IMR-90 (cell line): Measurements from ENCODE around the gene CRACDL. TPM values are rescaled to one million over a fixed set of nuclear protein-coding genes. Genes with fewer than 3 reads are reported as not detected.

Experiments used
- ATAC-seq: fragments of 200-7000 bp; cut with Tn5 transposase; 2 replicates; pipeline ENCODE4 v1.9.1; 2020; ENCODE audit warnings: low read depth, mild to moderate bottlenecking, moderate library complexity
- BruUV-seq: library from RNA; stranded (reverse); fragments of 400-500 nt; replicated peaks from 2 replicates; lab custom pipeline; 2021; lab: Mats Ljungman, UMichigan
- CTCF ChIA-PET: fragments of 300-600 bp; formaldehyde crosslinking; extraction: SDS; loops from one replicate; lab custom pipeline; 2021; ENCODE audit warnings: antibody characterized with exemption; lab: Yijun Ruan, JAX
- POLR2A ChIA-PET: fragments of 300-600 bp; sonication (Branson Sonifier 250); formaldehyde crosslinking; loops from one replicate; lab custom pipeline; 2022; ENCODE audit warnings: antibody characterized with exemption; ENCODE audit not compliant: unreplicated experiment; lab: Charles Lee
- DNase-seq: peaks from one replicate; pipeline ENCODE4 v3.0.0; 2013
- H2AFZ ChIP-seq: replicated peaks from 2 replicates; pipeline ENCODE3; 2013; ENCODE audit warnings: low read length, mild to moderate bottlenecking; ENCODE audit not compliant: poor library complexity
- H2AK5ac ChIP-seq: 2 replicates; pipeline ENCODE4 v1.6.1; 2013; ENCODE audit warnings: low read depth, low read length, inconsistent platforms
- H2AK9ac ChIP-seq: replicated peaks from 2 replicates; pipeline ENCODE3; 2013; ENCODE audit warnings: mild to moderate bottlenecking, low read depth, low read length, moderate library complexity; ENCODE audit not compliant: poor library complexity
- H2BK120ac ChIP-seq: 2 replicates; pipeline ENCODE4 v1.6.1; 2013; ENCODE audit warnings: low read depth, low read length, inconsistent platforms
- H2BK15ac ChIP-seq: 3 replicates; pipeline ENCODE4 v1.6.1; 2013; ENCODE audit warnings: low read depth, low read length, inconsistent platforms
- H2BK20ac ChIP-seq: 2 replicates; pipeline ENCODE4 v1.6.1; 2013; ENCODE audit warnings: low read depth, mild to moderate bottlenecking, inconsistent platforms, low read length, moderate library complexity
- H2BK5ac ChIP-seq: 2 replicates; pipeline ENCODE4 v1.6.1; 2013; ENCODE audit warnings: mild to moderate bottlenecking, low read depth, low read length, inconsistent platforms; ENCODE audit not compliant: poor library complexity, severe bottlenecking
- H3K14ac ChIP-seq: replicated peaks from 2 replicates; pipeline ENCODE4 v1.6.1; 2013; ENCODE audit warnings: low read depth, low read length, inconsistent platforms
- H3K18ac ChIP-seq: 2 replicates; pipeline ENCODE4 v1.6.1; 2013; ENCODE audit warnings: low read depth, low read length, control low read depth
- H3K23ac ChIP-seq: 2 replicates; pipeline ENCODE4 v1.6.1; 2013; ENCODE audit warnings: low read depth, low read length, inconsistent platforms
- H3K27ac ChIP-seq: 2 replicates; pipeline ENCODE4 v1.5.1; 2013; ENCODE audit warnings: mild to moderate bottlenecking, control low read depth, low read length; ENCODE audit not compliant: insufficient read depth
- H3K27me3 ChIP-seq: 2 replicates; pipeline ENCODE4 v1.6.1; 2013; ENCODE audit warnings: low read length; ENCODE audit not compliant: control insufficient read depth, insufficient read depth
- H3K36me3 ChIP-seq: 2 replicates; pipeline ENCODE4 v1.6.1; 2013; ENCODE audit warnings: low read length, mixed read lengths; ENCODE audit not compliant: control insufficient read depth, insufficient read depth
- H3K4ac ChIP-seq: 2 replicates; pipeline ENCODE4 v1.6.1; 2013; ENCODE audit warnings: low read depth, low read length, inconsistent platforms
- H3K4me1 ChIP-seq: 2 replicates; pipeline ENCODE4 v1.6.1; 2013; ENCODE audit warnings: low read length, mixed read lengths; ENCODE audit not compliant: control insufficient read depth, insufficient read depth
- H3K4me2 ChIP-seq: 2 replicates; pipeline ENCODE4 v1.6.1; 2013; ENCODE audit warnings: low read depth, mild to moderate bottlenecking, control low read depth, low read length, moderate library complexity
- H3K4me3 ChIP-seq: 2 replicates; pipeline ENCODE4 v1.5.1; 2013; ENCODE audit warnings: low read depth, mild to moderate bottlenecking, control low read depth, low read length, moderate library complexity; ENCODE audit not compliant: insufficient read depth
- H3K56ac ChIP-seq: 2 replicates; pipeline ENCODE4 v1.6.1; 2013; ENCODE audit warnings: low read length, inconsistent platforms; ENCODE audit not compliant: insufficient read depth; ENCODE audit errors: extremely low read depth
- H3K79me1 ChIP-seq, 2 experiments: 2 replicates each; pipeline ENCODE4 v1.6.1; 2013; ENCODE audit warnings: low read length in 2 of 2, inconsistent platforms in 1 of 2, low read depth in 1 of 2
- H3K9ac ChIP-seq: 2 replicates; pipeline ENCODE4 v1.6.1; 2013; ENCODE audit warnings: low read depth, low read length, control low read depth
- H3K9me1 ChIP-seq: 2 replicates; pipeline ENCODE4 v1.6.1; 2013; ENCODE audit warnings: low read length, inconsistent platforms; ENCODE audit not compliant: insufficient read depth
- H3K9me3 ChIP-seq: 2 replicates; pipeline ENCODE4 v1.6.1; 2013; ENCODE audit warnings: low read length; ENCODE audit not compliant: control insufficient read depth, insufficient read depth
- H4K20me1 ChIP-seq: 2 replicates; pipeline ENCODE4 v1.6.1; 2013; ENCODE audit warnings: low read length, inconsistent platforms; ENCODE audit not compliant: insufficient read depth
- H4K5ac ChIP-seq: 2 replicates; pipeline ENCODE4 v1.6.1; 2013; ENCODE audit warnings: mild to moderate bottlenecking, low read depth, low read length, control low read depth
- H4K8ac ChIP-seq, 2 experiments: 2 replicates each; pipeline ENCODE4 v1.6.1; 2013; ENCODE audit warnings: low read depth in 2 of 2, low read length in 2 of 2, control low read depth in 1 of 2, inconsistent platforms in 1 of 2
- H4K91ac ChIP-seq: 2 replicates; pipeline ENCODE4 v1.6.1; 2013; ENCODE audit warnings: low read depth, low read length, inconsistent platforms; ENCODE audit not compliant: insufficient read depth
- CEBPB ChIP-seq: IDR thresholded peaks from 2 replicates; pipeline ENCODE4 v1.6.1; 2012; ENCODE audit warnings: low read depth, low read length, improper control_type of control experiment
- CHD1 ChIP-seq: IDR thresholded peaks from 2 replicates; pipeline ENCODE4 v1.6.1; 2012; ENCODE audit warnings: low read depth, low read length, improper control_type of control experiment
- FOS ChIP-seq: fragments of 150-350 bp; IDR thresholded peaks from 2 replicates; pipeline ENCODE4 v1.6.1; 2016; ENCODE audit warnings: low read depth, low read length
- MAFK ChIP-seq: IDR thresholded peaks from 2 replicates; pipeline ENCODE4 v1.6.1; 2012; ENCODE audit warnings: low read depth, low read length, improper control_type of control experiment
- MAZ ChIP-seq: IDR thresholded peaks from 2 replicates; pipeline ENCODE4 v1.6.1; 2012; ENCODE audit warnings: low read depth, mild to moderate bottlenecking, low read length, improper control_type of control experiment, moderate library complexity, borderline replicate concordance
- NFE2L2 ChIP-seq: fragments of 150-350 bp; IDR thresholded peaks from 2 replicates; pipeline ENCODE4 v1.6.1; 2016; ENCODE audit warnings: low read depth, mild to moderate bottlenecking, low read length
- POLR2A ChIP-seq: IDR thresholded peaks from 2 replicates; pipeline ENCODE4 v1.6.1; 2012; ENCODE audit warnings: mild to moderate bottlenecking, low read depth, low read length
- RFX5 ChIP-seq: IDR thresholded peaks from 2 replicates; pipeline ENCODE4 v1.8.0; 2012; ENCODE audit warnings: low read depth, mild to moderate bottlenecking, low read length, moderate library complexity
- SMC3 ChIP-seq: fragments of 150-350 bp; IDR thresholded peaks from 2 replicates; pipeline ENCODE4 v1.6.1; 2016; ENCODE audit warnings: low read depth, mild to moderate bottlenecking, antibody characterized with exemption, low read length, moderate library complexity
- WGBS, 2 experiments: methylation state at CpG; one replicate each; pipeline versions ENCODE4 v1.1.5 to v1.1.7; 2013; ENCODE audit warnings: missing lambda C conversion rate in 2 of 2; ENCODE audit not compliant: insufficient read length in 1 of 2; ENCODE audit errors: extremely low coverage in 2 of 2; 5-methylcytosine and 5-hydroxymethylcytosine counted together
- dilution Hi-C: fragments of 300-500 bp; cut with HindIII; formaldehyde crosslinking; loops from one replicate; pipeline ENCODE4 v1.14.3; 2018; ENCODE audit warnings: low sequenced_read_pairs; ENCODE audit not compliant: unreplicated experiment
- in situ Hi-C: fragments of 300-500 bp; cut with MboI; formaldehyde crosslinking; loops from 3 replicates; pipeline ENCODE4 v1.14.3; 2019; ENCODE audit warnings: low sequenced_read_pairs, inconsistent platforms, mixed read lengths
- intact Hi-C: fragments of 100-400 bp; cut with micrococcal nuclease; formaldehyde crosslinking; loops from 2 replicates; pipeline ENCODE4 v1.10.0; 2022
- polyA plus RNA-seq, 3 experiments: library from polyadenylated mRNA; depleted of rRNA; stranded (reverse); fragments of >200 nt; gene quantifications; 2 replicates each; pipeline ENCODE4 v1.2.3, GENCODE V29; 2012; ENCODE audit warnings: low replicate concordance in 1 of 3
- total RNA-seq: library from RNA; depleted of rRNA; stranded (reverse); fragments of >200 nt; gene quantifications from 2 replicates; pipeline ENCODE4 v1.2.3, GENCODE V29; 2012
- TF ChIP-seq, protein P1 (sequence below): fragments of 150-350 bp; IDR thresholded peaks from 2 replicates; pipeline ENCODE4 v1.6.1; 2017; ENCODE audit warnings: mild to moderate bottlenecking, antibody characterized with exemption, low read length, low read depth
- TF ChIP-seq, protein P2 (sequence below): fragments of 150-350 bp; IDR thresholded peaks from 2 replicates; pipeline ENCODE4 v1.6.1; 2016; ENCODE audit warnings: low read depth, mild to moderate bottlenecking, low read length, moderate library complexity, borderline replicate concordance

The CRACDL gene
- total and polyA plus RNA-seq, 2 of the 4 experiments (the other 2 are of a cell fraction) = not detected

DNA sequence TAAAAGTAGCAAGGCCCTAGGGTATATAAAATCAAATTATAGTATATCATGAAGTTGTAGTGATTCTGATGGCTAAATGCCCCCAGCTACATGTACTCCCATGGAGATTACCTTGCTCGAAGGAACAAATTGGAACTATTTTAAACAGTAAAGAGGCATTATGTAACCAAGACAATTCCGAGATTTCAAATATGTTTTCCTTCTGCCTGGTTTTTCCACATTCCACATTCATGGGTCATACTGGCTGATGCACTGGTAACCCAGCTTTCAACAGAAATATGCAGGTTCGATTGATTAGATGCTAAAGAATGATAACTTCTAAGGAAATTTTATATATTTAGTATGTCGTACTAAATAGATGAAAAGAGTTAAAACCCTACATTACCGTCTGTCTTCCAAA lies 142.8 kb downstream of the CRACDL start:
- dilution Hi-C loops = no loop called here
- Histone ChIP-seq H4K5ac (no peak overlapping the region), H2AK9ac (no peak overlapping the region), H3K79me1 (no peaks in the 10 kb centered on the region), H3K18ac (no peak overlapping the region), H3K36me3 (no peaks in the 10 kb centered on the region), H2BK20ac (no peak overlapping the region), H3K56ac (no peak overlapping the region), H3K27me3 (peaks cover 6% of the 10 kb centered on the region), H4K8ac (no peak overlapping the region), H2AFZ (no peak overlapping the region), H3K4me1 (no peaks in the 10 kb centered on the region), H3K4me3 (no peak overlapping the region), H3K9me1 (no peaks in the 10 kb centered on the region), H3K4ac (no peak overlapping the region), H2BK120ac (no peak overlapping the region), H2AK5ac (no peak overlapping the region), H3K4me2 (no peak overlapping the region), H4K20me1 (no peaks in the 10 kb centered on the region), H2BK5ac (no peak overlapping the region), H2BK15ac (no peak overlapping the region), H3K14ac (no peak overlapping the region), H3K9me3 (no peaks in the 10 kb centered on the region), H3K23ac (no peak overlapping the region), H3K27ac (no peak overlapping the region), H4K91ac (no peak overlapping the region), H3K9ac (no peak overlapping the region)
- ChIA-PET CTCF (no interaction called here), POLR2A (no interaction called here)
- in situ Hi-C loops = no loop called here
- intact Hi-C loops = no loop called here
- ATAC-seq (no peak), DNase-seq (no peak)
- WGBS, 2 experiments = no CpG with 5 or more reads among the region's 5 CpGs
- no TSS peak for BruUV-seq
- TF ChIP-seq CEBPB = no peak
- TF ChIP-seq, protein P1, sequence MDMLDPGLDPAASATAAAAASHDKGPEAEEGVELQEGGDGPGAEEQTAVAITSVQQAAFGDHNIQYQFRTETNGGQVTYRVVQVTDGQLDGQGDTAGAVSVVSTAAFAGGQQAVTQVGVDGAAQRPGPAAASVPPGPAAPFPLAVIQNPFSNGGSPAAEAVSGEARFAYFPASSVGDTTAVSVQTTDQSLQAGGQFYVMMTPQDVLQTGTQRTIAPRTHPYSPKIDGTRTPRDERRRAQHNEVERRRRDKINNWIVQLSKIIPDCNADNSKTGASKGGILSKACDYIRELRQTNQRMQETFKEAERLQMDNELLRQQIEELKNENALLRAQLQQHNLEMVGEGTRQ = no peak
- TF ChIP-seq MAZ = no peak
- no peak for TF ChIP-seq RFX5
- no peak for TF ChIP-seq SMC3
- TF ChIP-seq NFE2L2 = no peak
- no peak for TF ChIP-seq MAFK
- TF ChIP-seq, protein P2, sequence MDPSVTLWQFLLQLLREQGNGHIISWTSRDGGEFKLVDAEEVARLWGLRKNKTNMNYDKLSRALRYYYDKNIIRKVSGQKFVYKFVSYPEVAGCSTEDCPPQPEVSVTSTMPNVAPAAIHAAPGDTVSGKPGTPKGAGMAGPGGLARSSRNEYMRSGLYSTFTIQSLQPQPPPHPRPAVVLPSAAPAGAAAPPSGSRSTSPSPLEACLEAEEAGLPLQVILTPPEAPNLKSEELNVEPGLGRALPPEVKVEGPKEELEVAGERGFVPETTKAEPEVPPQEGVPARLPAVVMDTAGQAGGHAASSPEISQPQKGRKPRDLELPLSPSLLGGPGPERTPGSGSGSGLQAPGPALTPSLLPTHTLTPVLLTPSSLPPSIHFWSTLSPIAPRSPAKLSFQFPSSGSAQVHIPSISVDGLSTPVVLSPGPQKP = no peak
- no peak for TF ChIP-seq POLR2A
- no peak for TF ChIP-seq CHD1
- TF ChIP-seq FOS = no peak
